OCI-LY3 (cell line): ENCODE data around the gene FCGR3B.
"Not testable (repeated sequence)": the region's sequence is repeated elsewhere in the genome, so short reads cannot be mapped to it uniquely, and the experiment has no call there.

Experiments
- H2AFZ ChIP-seq: fragments of 200-600, 300-600 bp; shearing (Covaris generic); 2 replicates; pipeline ENCODE4 v1.6.0; 2014; ENCODE audit warnings: antibody characterized with exemption, low read depth, low read length
- H3K27ac ChIP-seq: fragments of 200-600, 300-600 bp; sonication (generic); 2 replicates; pipeline ENCODE4 v1.5.1; 2014; ENCODE audit warnings: mild to moderate bottlenecking, low read length, moderate library complexity, mixed read lengths
- H3K27me3 ChIP-seq: fragments of 200-600, 300-600 bp; sonication (generic); 2 replicates; pipeline ENCODE4 v1.6.1; 2014; ENCODE audit warnings: low read depth, low read length, mixed read lengths
- H3K36me3 ChIP-seq: fragments of 200-600, 300-600 bp; sonication (generic); replicated peaks from 2 replicates; pipeline ENCODE3; 2014; ENCODE audit warnings: low read depth, low read length, mixed read lengths
- H3K4me1 ChIP-seq: fragments of 300-600, 200-600 bp; sonication (generic); 2 replicates; pipeline ENCODE4 v1.6.1; 2014; ENCODE audit warnings: low read length, mixed read lengths
- H3K4me2 ChIP-seq: fragments of 200-600, 300-600 bp; sonication (generic); 2 replicates; pipeline ENCODE4 v1.6.1; 2014; ENCODE audit warnings: low read length, mixed read lengths
- H3K4me3 ChIP-seq: fragments of 300-600, 200-600 bp; sonication (generic); 2 replicates; pipeline ENCODE4 v1.5.1; 2014; ENCODE audit warnings: antibody characterized with exemption, mild to moderate bottlenecking, low read length, moderate library complexity
- H3K79me2 ChIP-seq: fragments of 300-600, 200-600 bp; shearing (Covaris generic); 2 replicates; pipeline ENCODE4 v1.6.1; 2014; ENCODE audit warnings: mild to moderate bottlenecking, low read length, mixed read lengths
- H3K9ac ChIP-seq: fragments of 300-600, 200-600 bp; shearing (Covaris generic); 2 replicates; pipeline ENCODE4 v1.6.0; 2014; ENCODE audit warnings: mild to moderate bottlenecking, low read length, moderate library complexity
- H3K9me3 ChIP-seq: fragments of 200-600, 300-600 bp; shearing (Covaris generic); 2 replicates; pipeline ENCODE4 v1.6.1; 2014; ENCODE audit warnings: low read length, mixed read lengths; ENCODE audit not compliant: insufficient read depth
- H4K20me1 ChIP-seq: fragments of 200-600, 300-600 bp; sonication (generic); 2 replicates; pipeline ENCODE4 v1.6.1; 2016; ENCODE audit warnings: low read length, mixed read lengths; ENCODE audit not compliant: insufficient read depth

The FCGR3B gene

DNA sequence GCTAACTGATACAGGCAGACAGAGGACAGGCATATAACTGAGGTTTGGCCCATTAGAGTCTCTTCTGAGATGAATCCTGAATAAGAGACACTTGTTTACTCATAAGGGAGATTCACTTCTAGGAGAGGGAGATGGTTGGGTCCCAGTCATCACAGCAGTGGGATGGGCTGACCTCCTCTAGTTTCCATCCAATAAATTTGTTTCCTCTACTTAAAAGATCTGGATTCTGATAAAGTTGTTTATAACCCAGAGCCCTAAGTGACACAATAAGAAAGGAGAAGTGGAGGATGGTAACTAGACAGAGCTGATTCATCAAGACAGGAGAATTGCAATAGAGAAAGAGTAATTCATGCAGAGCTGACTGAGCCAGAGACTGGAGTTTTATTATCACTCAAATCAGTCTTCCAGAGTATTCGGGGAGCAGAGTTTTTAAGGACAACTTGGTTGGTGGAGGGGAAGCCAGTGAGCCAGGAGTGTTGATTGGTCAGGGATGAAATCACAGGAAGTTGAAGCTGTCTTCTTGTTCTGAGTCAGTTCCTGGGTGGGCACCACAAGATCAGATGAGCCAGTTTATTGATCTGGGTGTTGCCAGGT lies 5.3 kb upstream of the FCGR3B start:
- H3K27ac ChIP-seq: not testable (repeated sequence)

DNA sequence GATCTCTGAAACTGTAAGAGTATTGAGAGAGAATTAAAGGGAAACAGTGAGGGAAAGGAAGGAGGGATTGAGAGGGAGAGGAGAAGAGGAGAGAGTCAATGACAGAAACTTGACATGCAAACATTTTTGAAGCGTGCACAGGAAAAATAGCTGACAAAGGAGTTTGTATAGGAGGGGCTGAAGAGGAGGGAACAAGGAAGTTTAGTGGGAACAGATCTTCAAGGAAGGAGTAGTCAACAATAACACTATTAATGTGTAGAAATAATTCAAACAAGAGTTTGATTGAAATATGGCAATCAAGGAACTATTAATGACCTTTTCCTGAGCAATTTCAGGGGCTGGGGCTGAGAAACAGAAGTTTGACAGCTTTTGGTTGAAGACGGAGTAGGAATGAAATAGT lies 4.0 kb upstream of the FCGR3B start:
- not testable (repeated sequence) for H3K9me3 ChIP-seq, H3K9ac ChIP-seq, H3K4me2 ChIP-seq, H3K36me3 ChIP-seq, H3K4me3 ChIP-seq, H2AFZ ChIP-seq, H3K27me3 ChIP-seq, H3K79me2 ChIP-seq, H3K27ac ChIP-seq, H4K20me1 ChIP-seq
- H3K4me1 ChIP-seq: peaks cover 15% of the 10 kb centered on the region

More for the DNA sequence above, 5.3 kb upstream of the FCGR3B start:
- Histone ChIP-seq H3K4me1 (peaks cover 15% of the 10 kb centered on the region), H3K4me2 (peak overlapping the region; percentile 46), H2AFZ (peak overlapping the region; percentile 46; the same call in 1 of the 2 replicates)
- H3K27me3 ChIP-seq, H3K9me3 ChIP-seq, H3K9ac ChIP-seq, H3K4me3 ChIP-seq, H3K36me3 ChIP-seq, H4K20me1 ChIP-seq, H3K79me2 ChIP-seq: not testable (repeated sequence)

DNA sequence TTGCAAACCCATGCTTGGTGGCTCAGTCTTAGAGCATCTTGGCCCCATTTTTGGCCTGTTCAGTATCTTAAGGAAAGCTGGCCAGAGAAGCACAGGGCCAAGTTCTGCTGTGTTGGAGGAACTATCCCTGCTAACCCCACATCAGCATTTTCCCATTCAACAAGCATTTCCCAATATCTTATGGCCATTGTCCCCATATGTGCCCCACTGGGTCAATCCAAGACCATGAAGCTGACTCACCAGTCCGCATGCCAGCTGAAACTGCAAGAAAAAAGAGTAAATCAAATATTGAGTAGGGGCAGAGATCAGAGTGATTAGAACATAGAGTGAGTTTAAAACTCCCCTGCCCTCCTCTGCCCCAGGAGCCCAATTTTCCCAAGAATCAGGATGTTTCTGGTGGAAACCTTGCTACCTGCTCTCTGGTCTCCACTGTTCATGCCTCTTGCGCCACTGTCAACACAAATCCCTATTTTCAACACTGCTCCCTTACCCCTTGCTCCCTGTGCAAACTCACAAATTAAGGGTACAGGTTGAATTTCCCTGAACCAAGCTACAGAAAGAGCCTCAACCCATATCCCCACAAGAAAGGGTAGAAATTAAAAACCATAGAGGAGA lies 741 bp downstream of the FCGR3B start:
- H3K27ac ChIP-seq, H3K4me3 ChIP-seq, H3K4me1 ChIP-seq, H3K36me3 ChIP-seq, H3K9ac ChIP-seq, H2AFZ ChIP-seq, H3K27me3 ChIP-seq, H3K4me2 ChIP-seq, H4K20me1 ChIP-seq, H3K79me2 ChIP-seq, H3K9me3 ChIP-seq: not testable (repeated sequence)

- peak overlapping the region; percentile 23; the same call in 1 of the 2 replicates for H3K4me2 ChIP-seq
- not testable (repeated sequence) for H3K79me2 ChIP-seq, H4K20me1 ChIP-seq, H2AFZ ChIP-seq, H3K27me3 ChIP-seq, H3K36me3 ChIP-seq, H3K4me3 ChIP-seq, H3K9me3 ChIP-seq, H3K9ac ChIP-seq, H3K27ac ChIP-seq
- peaks cover 22% of the 10 kb centered on the region for H3K4me1 ChIP-seq
These were observed 4.4 kb downstream of the FCGR3B start for GRCh38 chr1:161626445-161627146.

DNA sequence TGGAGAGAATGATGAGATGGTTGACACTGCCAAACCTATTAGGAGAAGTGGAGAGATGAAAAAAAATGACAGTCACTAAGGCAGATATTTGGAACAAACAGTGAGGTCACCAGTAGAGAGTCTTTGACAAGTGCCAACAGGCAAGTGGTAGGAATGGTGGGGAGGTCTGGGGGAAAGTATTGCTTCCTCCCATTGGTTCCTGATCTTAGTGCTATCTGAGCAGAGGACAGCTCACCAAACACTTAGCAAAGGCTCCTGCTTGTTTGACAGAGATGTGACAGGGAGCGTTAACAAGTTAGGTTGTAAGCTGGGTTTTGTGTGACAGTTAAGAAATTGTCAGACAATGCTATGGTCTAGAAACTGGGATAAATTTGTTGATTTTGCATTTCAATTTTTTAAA lies 6.4 kb downstream of the FCGR3B start:
- H3K9me3 ChIP-seq, H4K20me1 ChIP-seq, H3K4me3 ChIP-seq, H2AFZ ChIP-seq, H3K36me3 ChIP-seq, H3K4me2 ChIP-seq, H3K79me2 ChIP-seq, H3K9ac ChIP-seq, H3K27ac ChIP-seq, H3K27me3 ChIP-seq: not testable (repeated sequence)
- H3K4me1 ChIP-seq: peaks cover 22% of the 10 kb centered on the region

- peak overlapping the region; percentile 30 for H3K4me2 ChIP-seq
- not testable (repeated sequence) for H3K9ac ChIP-seq, H3K27ac ChIP-seq
These were observed 7.5 kb downstream of the FCGR3B start for GRCh38 chr1:161623401-161624051.

DNA sequence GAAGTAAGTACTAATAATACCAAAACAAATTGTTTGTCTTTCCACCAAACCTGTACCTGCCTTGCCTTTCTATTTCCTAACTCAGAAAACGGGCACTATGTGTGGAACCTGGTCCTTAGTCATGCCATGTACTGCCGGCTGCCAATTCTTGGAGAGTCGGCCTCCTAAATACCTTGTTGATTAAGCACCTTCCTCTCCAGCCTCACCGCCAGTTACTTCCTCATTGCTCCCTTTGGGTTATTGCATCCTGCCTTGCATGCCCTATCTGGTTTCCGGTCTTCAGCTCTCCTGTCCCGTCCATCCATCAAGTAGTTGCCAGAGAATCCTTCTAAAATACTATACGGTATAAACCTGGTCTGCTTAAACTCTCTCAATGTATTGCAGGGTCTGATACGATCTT lies 8.9 kb downstream of the FCGR3B start:
- H4K20me1 ChIP-seq, H3K9me3 ChIP-seq, H3K36me3 ChIP-seq, H3K79me2 ChIP-seq, H3K27ac ChIP-seq, H3K27me3 ChIP-seq: not testable (repeated sequence)
- Histone ChIP-seq H3K4me1 (peaks cover 22% of the 10 kb centered on the region), H3K9ac (peak overlapping the region; percentile 56; the same call in 1 of the 2 replicates), H3K4me2 (peak overlapping the region; percentile 86), H2AFZ (0 out of 2 replicates have a peak overlapping the region, but pooled peaks have one; percentile 66), H3K4me3 (peak overlapping the region; percentile 81)

More at GRCh38 chr1:161623401-161624051, 7.5 kb downstream of the FCGR3B start:
- H3K9me3 ChIP-seq, H3K4me3 ChIP-seq, H2AFZ ChIP-seq, H4K20me1 ChIP-seq, H3K27me3 ChIP-seq, H3K79me2 ChIP-seq, H3K36me3 ChIP-seq: not testable (repeated sequence)
- H3K4me1 ChIP-seq: peaks cover 22% of the 10 kb centered on the region

DNA sequence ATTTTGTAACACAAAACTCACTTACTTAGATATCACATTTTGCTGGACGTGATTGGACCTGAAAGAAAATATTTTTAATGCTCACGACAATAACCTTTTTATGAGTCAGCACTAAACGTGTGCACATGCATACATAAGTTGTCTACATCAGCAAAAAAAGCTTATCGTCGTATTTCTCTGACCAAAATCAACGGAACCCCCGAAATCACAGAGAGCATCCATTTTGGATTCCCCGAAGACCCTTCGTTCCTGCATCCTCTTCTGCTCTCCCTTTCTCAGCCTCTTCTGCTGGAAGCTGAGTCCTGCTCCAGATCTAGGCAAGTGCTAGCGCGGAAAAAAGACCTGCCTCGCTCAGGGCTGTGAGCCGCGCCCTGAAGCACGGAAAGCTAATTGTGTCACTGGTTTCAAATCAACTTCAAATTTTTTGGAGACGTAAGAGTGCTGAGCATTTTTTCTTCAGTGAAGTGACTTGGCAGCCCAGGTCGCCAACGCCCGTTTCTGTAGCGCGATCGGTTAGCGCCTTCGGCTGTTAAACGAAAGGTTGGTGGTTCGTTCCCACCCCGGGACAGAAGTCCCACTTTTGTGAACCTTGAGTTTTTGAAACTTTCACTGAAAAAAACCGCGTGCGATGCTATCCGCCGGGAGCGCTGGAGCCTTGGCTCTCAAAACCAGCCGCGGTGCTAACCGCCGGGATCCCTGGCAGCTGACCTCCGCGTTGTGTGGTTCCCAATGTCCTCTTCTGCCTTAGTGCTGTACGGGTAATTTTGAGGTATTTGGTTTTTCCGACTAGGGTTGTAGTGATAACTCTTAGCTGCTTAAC lies 9.6 kb downstream of the FCGR3B start:
- H3K79me2 ChIP-seq, H3K27me3 ChIP-seq, H4K20me1 ChIP-seq, H3K27ac ChIP-seq, H3K9me3 ChIP-seq, H3K36me3 ChIP-seq: not testable (repeated sequence)
- H2AFZ ChIP-seq: peak overlapping the region; percentile 79; the same call in 1 of the 2 replicates
- H3K9ac ChIP-seq: peak overlapping the region; percentile 56
- H3K4me2 ChIP-seq: peak overlapping the region; percentile 86
- H3K4me3 ChIP-seq: peak overlapping the region; percentile 81
- peaks cover 17% of the 10 kb centered on the region for H3K4me1 ChIP-seq
